Psoas muscle (tissue), 8 donors: Measurements from ENCODE around the gene MBOAT7. TPM values are rescaled to one million over a fixed set of nuclear protein-coding genes. Genes with fewer than 3 reads are reported as not detected.
A peak's percentile ranks its signal among the peaks of the same experiment; 100 is the strongest.

Source experiments
- ATAC-seq, 4 donors: fragments of 200-7000 bp; cut with Tn5 transposase; one replicate each; pipeline ENCODE4 v1.9.1; 2020; ENCODE audit warnings: moderate library complexity in 3 of 4, mild to moderate bottlenecking in 2 of 4
- DNase-seq, 2 donors: peaks; one replicate each; pipeline ENCODE4 v3.0.0-alpha.2; 2020
- H3K27ac ChIP-seq: fragments of 200-600 bp; one replicate; pipeline ENCODE4 v1.8.0; 2022
- H3K27me3 ChIP-seq, 3 donors: fragments of 200-600 bp in 1 of 3; one replicate each; pipeline versions ENCODE4 v1.6.1 to v1.8.0; 2013 to 2022; ENCODE audit warnings: low read length in 2 of 3, mild to moderate bottlenecking in 2 of 3, moderate library complexity in 1 of 3; ENCODE audit not compliant: insufficient read depth in 3 of 3
- H3K36me3 ChIP-seq, 2 donors: fragments of 200-600 bp in 1 of 2; one replicate each; pipeline versions ENCODE4 v1.6.1 to v1.8.0; 2013 to 2022; ENCODE audit warnings: low read depth in 1 of 2, mild to moderate bottlenecking in 1 of 2, moderate library complexity in 1 of 2; ENCODE audit not compliant: insufficient read depth in 1 of 2
- H3K4me1 ChIP-seq: fragments of 200-600 bp; one replicate; pipeline ENCODE4 v1.8.0; 2022
- H3K4me3 ChIP-seq: fragments of 200-600 bp; one replicate; pipeline ENCODE4 v1.8.0; 2022; ENCODE audit warnings: mild to moderate bottlenecking
- H3K9me3 ChIP-seq: fragments of 200-600 bp; one replicate; pipeline ENCODE4 v1.8.0; 2022
- WGBS, 3 donors: extraction: QIAGEN DNeasy Blood & Tissue Kit; methylation state at CpG; one replicate each; pipeline versions ENCODE4 v1.1.6 to v1.1.7; 2013; 5-methylcytosine and 5-hydroxymethylcytosine counted together
- intact Hi-C, 2 donors: fragments of 100-400 bp; cut with DNase I; formaldehyde crosslinking; loops; one replicate each; pipeline versions ENCODE4 v1.11.0 to v1.14.2; 2022
- polyA plus RNA-seq, 3 donors: library from polyadenylated mRNA; stranded (reverse); fragments of 200-250 nt; gene quantifications; one replicate each; pipeline ENCODE4 v1.2.3, GENCODE V29; 2013
- total RNA-seq, 4 donors: library from RNA; stranded (reverse); fragmentation: NEBNext Ultra II Directional in 2 of 4; extraction: Animal tissue kit (Norgen Biotek cat#: 25700) in 2 of 4; gene quantifications; one replicate each; pipeline versions ENCODE4 v1.2.1 to v1.2.4, GENCODE V29; 2021 to 2023
- TF ChIP-seq, protein P1 (sequence below): fragments of 200-600 bp; IDR thresholded peaks from one replicate; pipeline ENCODE4 v1.8.0; 2022; ENCODE audit warnings: antibody characterized with exemption
- donor health status: healthy with polysubstance abuse.
- donor health status: DM: no; HTN: no; CAD: no; lungs with moderate emphysema.
- donor health status: Bipolar disorder and iron deficiency.
- donor health status: healthy.
- donor health status: DM: yes; HTN: yes; CAD: no.
- donor health status: DM: no; HTN: no; CAD: no.
- donor health status: DM: no; HTN: no; CAD: no.
- donor health status: DM: yes; HTN: yes; CAD: no.

MBOAT7 gene
- total and polyA plus RNA-seq, 7 donors = 6.2 to 17.8 (median 10.1) TPM

GRCh38 chr19:54138489-54139256 is 50.7 kb downstream of the MBOAT7 start:
- Histone ChIP-seq H3K4me3 (peak overlapping the region; percentile 95), H3K9me3 (no peaks in the 10 kb centered on the region), H3K27ac (peak overlapping the region; percentile 95), H3K36me3 (peaks cover 0 to 34% of the 10 kb centered on the region in 2 donors), H3K4me1 (peaks cover 31% of the 10 kb centered on the region), H3K27me3 (no peaks in the 10 kb centered on the region)
- WGBS, 3 donors = 21 to 27% (median 26%) methylated on average over 28 to 31 of the region's 31 CpGs
- TF ChIP-seq, protein P1, sequence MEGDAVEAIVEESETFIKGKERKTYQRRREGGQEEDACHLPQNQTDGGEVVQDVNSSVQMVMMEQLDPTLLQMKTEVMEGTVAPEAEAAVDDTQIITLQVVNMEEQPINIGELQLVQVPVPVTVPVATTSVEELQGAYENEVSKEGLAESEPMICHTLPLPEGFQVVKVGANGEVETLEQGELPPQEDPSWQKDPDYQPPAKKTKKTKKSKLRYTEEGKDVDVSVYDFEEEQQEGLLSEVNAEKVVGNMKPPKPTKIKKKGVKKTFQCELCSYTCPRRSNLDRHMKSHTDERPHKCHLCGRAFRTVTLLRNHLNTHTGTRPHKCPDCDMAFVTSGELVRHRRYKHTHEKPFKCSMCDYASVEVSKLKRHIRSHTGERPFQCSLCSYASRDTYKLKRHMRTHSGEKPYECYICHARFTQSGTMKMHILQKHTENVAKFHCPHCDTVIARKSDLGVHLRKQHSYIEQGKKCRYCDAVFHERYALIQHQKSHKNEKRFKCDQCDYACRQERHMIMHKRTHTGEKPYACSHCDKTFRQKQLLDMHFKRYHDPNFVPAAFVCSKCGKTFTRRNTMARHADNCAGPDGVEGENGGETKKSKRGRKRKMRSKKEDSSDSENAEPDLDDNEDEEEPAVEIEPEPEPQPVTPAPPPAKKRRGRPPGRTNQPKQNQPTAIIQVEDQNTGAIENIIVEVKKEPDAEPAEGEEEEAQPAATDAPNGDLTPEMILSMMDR = no peak
- intact Hi-C loops = no loop called here
- ATAC-seq = no peak
- DNase-seq = no peak

GRCh38 chr19:54137699-54138488 is 51.5 kb downstream of the MBOAT7 start, which contains the start of gene CNOT3:
CNOT3 (plus strand) TSS chr19:54137762; CDS start chr19:54142979, 5,217 bp downstream.
- peaks cover 31% of the 10 kb centered on the region for H3K4me1 ChIP-seq
- WGBS, 3 donors = 0 to 1% (median 1%) methylated on average over 43 to 101 of the region's 103 CpGs
- TF ChIP-seq, protein P1 = peak; percentile 4
- H3K27me3 ChIP-seq = no peaks in the 10 kb centered on the region
- peaks cover 0 to 33% of the 10 kb centered on the region in 2 donors for H3K36me3 ChIP-seq
- H3K4me3 ChIP-seq = peak within 1 kb of the TSS; percentile 95
- intact Hi-C loops = no loop called here
- ATAC-seq (no peak), DNase-seq (peak in 1 of 2 donors; percentile 73)
- peak within 1 kb of the TSS; percentile 95 for H3K27ac ChIP-seq
- no peaks in the 10 kb centered on the region for H3K9me3 ChIP-seq

GRCh38 chr19:54136864-54137698 is 52.3 kb downstream of the MBOAT7 start:
- no peaks in the 10 kb centered on the region for H3K27me3 ChIP-seq
- peaks cover 31% of the 10 kb centered on the region for H3K4me1 ChIP-seq
- peak overlapping the region; percentile 95 for H3K4me3 ChIP-seq
- intact Hi-C loops = no loop called here
- DNase-seq (peak; percentile 100), ATAC-seq (peak; percentile 89 to 91 (median 90))
- no peaks in the 10 kb centered on the region for H3K9me3 ChIP-seq
- TF ChIP-seq, protein P1 = no peak
- 0 to 1% (median 0%) methylated on average over 40 to 46 of the region's 46 CpGs for WGBS, 3 donors
- H3K36me3 ChIP-seq = peaks cover 0 to 34% of the 10 kb centered on the region in 2 donors
- H3K27ac ChIP-seq = peak overlapping the region; percentile 95

DNA sequence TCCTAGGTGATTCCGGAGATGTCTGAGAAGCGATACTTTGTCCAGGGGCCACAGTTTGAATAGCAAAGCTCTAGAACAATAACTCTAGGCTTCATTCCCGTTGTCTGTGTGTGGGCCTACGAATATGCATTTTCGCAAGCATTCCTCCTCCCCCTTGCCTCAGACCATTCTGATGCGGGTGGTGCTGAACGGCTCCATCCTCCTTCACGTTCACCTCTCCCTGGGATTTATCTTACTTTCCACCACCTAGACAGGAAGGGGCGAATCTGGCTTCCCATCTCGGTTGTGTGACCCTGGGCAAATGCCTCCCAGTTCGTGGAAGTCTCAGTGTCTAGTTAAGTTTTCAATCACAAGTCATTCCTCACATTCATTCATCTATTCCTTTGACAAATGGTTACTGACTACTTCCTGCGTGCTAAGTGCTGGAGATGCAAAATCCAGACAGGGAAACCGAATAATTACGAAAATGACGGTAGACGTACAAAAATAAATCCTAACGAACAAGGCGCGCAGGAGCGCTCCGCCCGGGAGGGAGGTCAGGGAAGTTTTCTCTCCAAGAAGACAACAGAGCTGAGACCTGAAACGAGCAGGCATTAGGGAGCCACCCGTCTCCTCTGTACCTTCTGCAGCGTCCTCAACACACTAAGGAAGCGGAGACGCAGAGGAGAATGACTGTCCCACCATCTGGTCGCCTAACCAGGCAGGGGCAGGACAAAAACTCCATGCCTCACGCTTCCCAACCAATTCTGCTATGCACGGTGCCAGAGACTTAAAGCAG is 53.1 kb downstream of the MBOAT7 start:
- 4 to 5% (median 5%) methylated on average over 30 of the region's 30 CpGs for WGBS, 3 donors

More for the DNA sequence above, 53.1 kb downstream of the MBOAT7 start:
- peak in 1 of 4 donors; percentile 1 for ATAC-seq
- TF ChIP-seq, protein P1 = no peak
- peaks cover 2 to 35% of the 10 kb centered on the region in 2 donors for H3K36me3 ChIP-seq
- H3K9me3 ChIP-seq = no peaks in the 10 kb centered on the region
- intact Hi-C loops = no loop called here
- peak overlapping the region; percentile 69 for H3K27ac ChIP-seq
- peak overlapping the region; percentile 65 for H3K4me3 ChIP-seq
- peaks cover 31% of the 10 kb centered on the region for H3K4me1 ChIP-seq
- DNase-seq = no peak
- H3K27me3 ChIP-seq = no peaks in the 10 kb centered on the region
